HEK293 (cell line): ENCODE results near the gene HIGD1A.

ENCODE experiments used
- CTCF ChIA-PET: fragments of 350-600 bp; formaldehyde crosslinking; extraction: SDS; loops from one replicate; lab custom pipeline; 2021; ENCODE audit warnings: antibody characterized with exemption; lab: Yijun Ruan, JAX
- POLR2A ChIA-PET: fragments of 300-600 bp; formaldehyde crosslinking; extraction: SDS; loops from one replicate; lab custom pipeline; 2020; ENCODE audit warnings: antibody characterized with exemption, inconsistent platforms; lab: Yijun Ruan, JAX
- H3K27ac ChIP-seq: fragments of 200-500 bp; sonication (Bioruptor generic); 2 replicates; pipeline ENCODE4 v1.5.1; 2014; ENCODE audit warnings: low read depth, low read length, control low read depth, inconsistent platforms; ENCODE audit errors: extremely low read depth
- H3K36me3 ChIP-seq, 2 experiments: fragments of 200-500 bp in 1 of 2; sonication (Bioruptor generic) in 1 of 2; 1 replicate in 1 of 2; 2 replicates in 1 of 2; pipeline ENCODE4 v1.5.1; 2014 to 2017; ENCODE audit warnings: inconsistent platforms in 2 of 2, low read length in 2 of 2; ENCODE audit not compliant: control insufficient read depth in 2 of 2, insufficient read depth in 1 of 2
- H3K4me1 ChIP-seq: fragments of 200-500 bp; sonication (Bioruptor generic); 2 replicates; pipeline ENCODE4 v1.5.1; 2014; ENCODE audit warnings: mild to moderate bottlenecking, low read length, inconsistent platforms; ENCODE audit not compliant: control insufficient read depth, insufficient read depth
- H3K4me3 ChIP-seq: 2 replicates; pipeline ENCODE4 v1.5.1; 2011; ENCODE audit warnings: low read depth, mild to moderate bottlenecking, control low read depth, low read length, moderate library complexity
- H3K9me3 ChIP-seq: fragments of 200-500 bp; sonication (Bioruptor generic); 2 replicates; pipeline ENCODE4 v1.5.1; 2014; ENCODE audit warnings: low read depth, low read length, inconsistent platforms; ENCODE audit not compliant: control insufficient read depth, insufficient read depth
- AEBP2 ChIP-seq: fragments of 450-650 bp; formaldehyde crosslinking; IDR thresholded peaks from 2 replicates; pipeline ENCODE4 v1.5.1; 2016; ENCODE audit warnings: missing biosample characterization, missing genetic modification characterization, borderline replicate concordance
- BCL11A ChIP-seq: fragments of 450-650 bp; formaldehyde crosslinking; IDR thresholded peaks from 2 replicates; pipeline ENCODE4 v1.5.1; 2016; ENCODE audit warnings: low read depth, missing biosample characterization, missing genetic modification characterization
- EGR2 ChIP-seq: fragments of 450-650 bp; formaldehyde crosslinking; IDR thresholded peaks from 2 replicates; pipeline ENCODE4 v1.5.1; 2016; ENCODE audit warnings: low read depth, missing biosample characterization, missing genetic modification characterization
- HOXA7 ChIP-seq: sonication (generic); formaldehyde crosslinking; IDR thresholded peaks from 2 replicates; pipeline ENCODE4 v1.8.1; 2022; ENCODE audit warnings: missing genetic modification reagents, borderline replicate concordance
- SCRT1 ChIP-seq: fragments of 450-650 bp; formaldehyde crosslinking; IDR thresholded peaks from 2 replicates; pipeline ENCODE4 v1.5.1; 2016; ENCODE audit warnings: missing biosample characterization, missing genetic modification characterization, borderline replicate concordance
- SCRT2 ChIP-seq: fragments of 450-650 bp; formaldehyde crosslinking; IDR thresholded peaks from 2 replicates; pipeline ENCODE4 v1.5.1; 2016; ENCODE audit warnings: missing biosample characterization, missing genetic modification characterization
- TSHZ1 ChIP-seq: fragments of 450-650 bp; formaldehyde crosslinking; IDR thresholded peaks from 2 replicates; pipeline ENCODE4 v1.5.1; 2016; ENCODE audit warnings: missing biosample characterization, missing genetic modification characterization, borderline replicate concordance
- WT1 ChIP-seq: fragments of 450-650 bp; formaldehyde crosslinking; IDR thresholded peaks from 2 replicates; pipeline ENCODE4 v1.5.1; 2016; ENCODE audit warnings: missing biosample characterization, missing genetic modification characterization
- ZBTB6 ChIP-seq: fragments of 450-650 bp; formaldehyde crosslinking; IDR thresholded peaks from 2 replicates; pipeline ENCODE4 v1.5.1; 2017; ENCODE audit warnings: missing biosample characterization, missing genetic modification characterization
- ZNF140 ChIP-seq: fragments of 450-650 bp; formaldehyde crosslinking; IDR thresholded peaks from 2 replicates; pipeline ENCODE4 v1.5.1; 2016; ENCODE audit warnings: missing biosample characterization, missing genetic modification characterization
- ZNF174 ChIP-seq: fragments of 450-650 bp; formaldehyde crosslinking; IDR thresholded peaks from 2 replicates; pipeline ENCODE4 v1.5.0; 2017; ENCODE audit warnings: missing biosample characterization, mild to moderate bottlenecking, missing genetic modification characterization
- ZNF362 ChIP-seq: fragments of 450-650 bp; formaldehyde crosslinking; IDR thresholded peaks from 2 replicates; pipeline ENCODE4 v1.5.1; 2016; ENCODE audit warnings: missing biosample characterization, missing genetic modification characterization
- ZNF394 ChIP-seq: fragments of 450-650 bp; formaldehyde crosslinking; IDR thresholded peaks from 2 replicates; pipeline ENCODE4 v1.5.1; 2016; ENCODE audit warnings: missing biosample characterization, missing genetic modification characterization, mild to moderate bottlenecking, moderate library complexity, borderline replicate concordance
- ZNF529 ChIP-seq: fragments of 450-650 bp; formaldehyde crosslinking; IDR thresholded peaks from 2 replicates; pipeline ENCODE4 v1.5.1; 2017; ENCODE audit warnings: missing genetic modification characterization, missing biosample characterization; ENCODE audit not compliant: insufficient replicate concordance
- ZNF561 ChIP-seq: fragments of 450-650 bp; IDR thresholded peaks from 2 replicates; pipeline ENCODE4 v1.5.1; 2018; ENCODE audit warnings: missing biosample characterization, missing genetic modification characterization, borderline replicate concordance
- ZNF580 ChIP-seq: fragments of 450-650 bp; formaldehyde crosslinking; IDR thresholded peaks from 2 replicates; pipeline ENCODE4 v1.5.1; 2016; ENCODE audit warnings: missing biosample characterization, missing genetic modification characterization
- ZNF621 ChIP-seq: fragments of 450-650 bp; formaldehyde crosslinking; IDR thresholded peaks from 2 replicates; pipeline ENCODE4 v1.5.1; 2017; ENCODE audit warnings: missing biosample characterization, missing genetic modification characterization
- ZNF658 ChIP-seq: fragments of 450-650 bp; formaldehyde crosslinking; IDR thresholded peaks from 2 replicates; pipeline ENCODE4; 2016; ENCODE audit warnings: missing biosample characterization, missing genetic modification characterization
- ZNF791 ChIP-seq: fragments of 450-650 bp; formaldehyde crosslinking; IDR thresholded peaks from 2 replicates; pipeline ENCODE4 v1.5.1; 2016; ENCODE audit warnings: missing biosample characterization, missing genetic modification characterization
- ZSCAN5A ChIP-seq: fragments of 450-650 bp; formaldehyde crosslinking; IDR thresholded peaks from 2 replicates; pipeline ENCODE4 v1.5.1; 2016; ENCODE audit warnings: missing biosample characterization, missing genetic modification characterization

HIGD1A gene

GRCh38 chr3:42851228-42851834, 47.0 kb upstream of the HIGD1A start:
- H3K4me1 ChIP-seq = no peaks in the 10 kb centered on the region
- H3K9me3 ChIP-seq = no peaks in the 10 kb centered on the region
- TF ChIP-seq ZNF658 (tag by site-specific recombination) (no peak), ZNF362 (tag by site-specific recombination) (no peak), WT1 (tag by site-specific recombination) (no peak)
- H3K4me3 ChIP-seq = no peak overlapping the region
- ChIA-PET POLR2A (interaction anchor here (0.5 kb wide), 1 partner anchor 70 kb away, joined by 3 read pairs; no protein-coding TSS in a partner anchor), CTCF (interaction anchor here (1.6 to 1.9 kb wide), 2 partner anchors 12 to 21 kb away, joined by 6 to 8 read pairs; no protein-coding TSS in a partner anchor)
- no peak overlapping the region for H3K27ac ChIP-seq
- no peaks in the 10 kb centered on the region for H3K36me3 ChIP-seq

- H3K4me3 ChIP-seq = no peak overlapping the region
- no peak overlapping the region for H3K27ac ChIP-seq
- no peak for TF ChIP-seq ZNF529
- H3K4me1 ChIP-seq = no peaks in the 10 kb centered on the region
- H3K36me3 ChIP-seq = no peaks in the 10 kb centered on the region
- POLR2A ChIA-PET = no interaction called here
- no peaks in the 10 kb centered on the region for H3K9me3 ChIP-seq
- CTCF ChIA-PET = interaction anchor here (1.3 kb wide), 1 partner anchor 11 kb away, joined by 7 read pairs; no protein-coding TSS in a partner anchor
Measured at GRCh38 chr3:42850263-42850662, 46.0 kb upstream of the HIGD1A start.

GRCh38 chr3:42849017-42849416, 44.7 kb upstream of the HIGD1A start:
- Histone ChIP-seq H3K36me3 (no peaks in the 10 kb centered on the region), H3K9me3 (no peaks in the 10 kb centered on the region), H3K27ac (no peak overlapping the region), H3K4me3 (no peak overlapping the region), H3K4me1 (no peaks in the 10 kb centered on the region)
- POLR2A ChIA-PET = no interaction called here
- TF ChIP-seq HOXA7 = no peak
- no peak for TF ChIP-seq BCL11A (tag by site-specific recombination)
- TF ChIP-seq ZSCAN5A = no peak
- no peak for TF ChIP-seq ZNF174 (tag by site-specific recombination)
- no peak for TF ChIP-seq EGR2 (tag by site-specific recombination)
- TF ChIP-seq ZBTB6 = no peak
- no peak for TF ChIP-seq SCRT1 (tag by site-specific recombination)
- no peak for TF ChIP-seq ZNF621
- TF ChIP-seq ZNF580 (tag by site-specific recombination) = no peak
- TF ChIP-seq ZNF394 (tag by site-specific recombination) = no peak
- TF ChIP-seq AEBP2 (tag by site-specific recombination) = no peak
- TF ChIP-seq SCRT2 (tag by site-specific recombination) = no peak
- no peak for TF ChIP-seq ZNF561 (tag by site-specific recombination)
- TF ChIP-seq TSHZ1 (tag by site-specific recombination) = no peak
- TF ChIP-seq ZNF791 (tag by site-specific recombination) = no peak
- no peak for TF ChIP-seq ZNF140 (tag by site-specific recombination)
- CTCF ChIA-PET = interaction anchor here (1.3 to 1.5 kb wide), 2 partner anchors 9 to 10 kb away, joined by 3 to 7 read pairs; no protein-coding TSS in a partner anchor
